Panc1 (cell line): ENCODE measurements around the gene NFAT5. TPM values are rescaled to one million over a fixed set of nuclear protein-coding genes. Genes with fewer than 3 reads are reported as not detected.
A peak's percentile ranks its signal among the peaks of the same experiment; 100 is the strongest.

Source experiments
- ATAC-seq: fragments of 200-7000 bp; cut with Tn5 transposase; 2 replicates; pipeline ENCODE4 v1.9.1; 2020; ENCODE audit warnings: mild to moderate bottlenecking, moderate library complexity
- BruUV-seq: library from RNA; stranded (reverse); fragments of 400-500 nt; replicated peaks from 2 replicates; lab custom pipeline; 2021; lab: Mats Ljungman, UMichigan
- CTCF ChIA-PET: fragments of 300-600 bp; sonication (Branson Sonifier 250); formaldehyde crosslinking; loops from one replicate; lab custom pipeline; 2022; ENCODE audit warnings: antibody characterized with exemption; lab: Charles Lee
- POLR2A ChIA-PET: fragments of 300-600 bp; sonication (Branson Sonifier 250); formaldehyde crosslinking; loops from one replicate; lab custom pipeline; 2022; ENCODE audit warnings: antibody characterized with exemption; lab: Charles Lee
- DNase-seq: peaks from one replicate; pipeline ENCODE4 v3.0.0-alpha.2; 2010; ENCODE audit warnings: low read depth, low spot score
- H3K27ac ChIP-seq: 2 replicates; pipeline ENCODE4 v1.5.1; 2011; ENCODE audit warnings: mild to moderate bottlenecking, low read length, inconsistent platforms
- H3K27me3 ChIP-seq: fragments of 200-500 bp; sonication (Bioruptor generic); 2 replicates; pipeline ENCODE4 v1.6.0; 2014; ENCODE audit warnings: low read length, inconsistent platforms; ENCODE audit not compliant: control insufficient read depth, insufficient read depth
- H3K36me3 ChIP-seq: fragments of 200-500 bp; sonication (Bioruptor generic); 2 replicates; pipeline ENCODE4 v1.5.1; 2014; ENCODE audit warnings: inconsistent platforms, mild to moderate bottlenecking, low read length, moderate library complexity; ENCODE audit not compliant: control insufficient read depth, insufficient read depth
- H3K4me1 ChIP-seq: 2 replicates; pipeline ENCODE4 v1.5.1; 2011; ENCODE audit warnings: inconsistent platforms, mild to moderate bottlenecking, low read length, moderate library complexity; ENCODE audit not compliant: control insufficient read depth, insufficient read depth
- H3K4me3 ChIP-seq, 2 experiments: 2 replicates each; pipeline ENCODE4 v1.5.1; 2011 to 2012; ENCODE audit warnings: low read depth in 2 of 2, low read length in 2 of 2, mild to moderate bottlenecking in 2 of 2, inconsistent platforms in 1 of 2, moderate library complexity in 1 of 2
- H3K9me3 ChIP-seq: fragments of 200-500 bp; sonication (Bioruptor generic); 2 replicates; pipeline ENCODE4 v1.5.1; 2014; ENCODE audit warnings: low read depth, mild to moderate bottlenecking, inconsistent platforms, low read length, moderate library complexity; ENCODE audit not compliant: control insufficient read depth, insufficient read depth
- POLR2AphosphoS5 ChIP-seq: IDR thresholded peaks from 2 replicates; pipeline ENCODE4 v1.6.1; 2012; ENCODE audit warnings: mild to moderate bottlenecking, low read depth, low read length, moderate library complexity
- SIN3A ChIP-seq: IDR thresholded peaks from 2 replicates; pipeline ENCODE4 v1.6.1; 2012; ENCODE audit warnings: low read depth, mild to moderate bottlenecking, low read length, moderate library complexity, borderline replicate concordance; ENCODE audit not compliant: insufficient read depth
- TCF7L2 ChIP-seq: IDR thresholded peaks from 2 replicates; pipeline ENCODE4 v1.6.1; 2011; ENCODE audit warnings: mild to moderate bottlenecking, low read depth, low read length, inconsistent platforms
- in situ Hi-C: cut with HindIII; loops from 2 replicates; pipeline ENCODE4 v1.10.0; 2016; ENCODE audit warnings: low sequenced_read_pairs, low pct_unique_long_range_greater_than_20kb
- intact Hi-C: fragments of 100-400 bp; cut with micrococcal nuclease; formaldehyde crosslinking; loops from one replicate; pipeline ENCODE4 v1.10.0; 2022; ENCODE audit not compliant: unreplicated experiment
- total RNA-seq: library from RNA; stranded (reverse); gene quantifications from one replicate; pipeline ENCODE4 v1.2.1, GENCODE V29; 2021; ENCODE audit not compliant: unreplicated experiment
- TF ChIP-seq, protein P1 (sequence below): fragments of 450-650 bp; IDR thresholded peaks from 2 replicates; pipeline ENCODE4 v1.5.1; 2017; ENCODE audit warnings: mild to moderate bottlenecking
- TF ChIP-seq, protein P2 (sequence below), 2 experiments: IDR thresholded peaks; 2 replicates each; pipeline ENCODE4 v1.6.1; 2011 to 2012; ENCODE audit warnings: low read depth in 2 of 2, control low read depth in 1 of 2, low read length in 1 of 2, mild to moderate bottlenecking in 1 of 2, moderate library complexity in 1 of 2; ENCODE audit not compliant: insufficient read depth in 1 of 2

NFAT5 gene
- total RNA-seq, 1 experiment from 2014 or later, result 57.0 TPM

DNA sequence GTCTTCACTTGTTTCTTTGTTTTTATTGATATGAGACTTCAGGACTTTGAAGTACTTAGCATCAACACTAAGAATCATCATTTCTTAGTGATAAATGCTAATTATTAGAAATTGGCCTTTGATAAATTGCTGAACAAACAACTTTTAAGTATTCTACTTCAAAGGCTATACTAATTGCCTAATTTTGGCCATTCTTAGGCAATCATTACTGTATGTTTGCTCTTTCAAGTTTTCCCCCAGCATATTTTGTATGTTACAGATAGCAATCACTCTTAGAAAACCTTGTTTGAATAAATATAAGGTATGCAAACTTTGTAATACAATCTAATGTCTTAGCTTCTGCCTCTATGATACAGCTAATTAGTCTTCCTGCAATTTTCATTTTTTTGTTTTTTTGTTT is 114.6 kb downstream of the NFAT5 start:
- Histone ChIP-seq H3K4me1 (no peaks in the 10 kb centered on the region), H3K36me3 (peaks cover 18% of the 10 kb centered on the region), H3K27ac (no peak overlapping the region), H3K9me3 (no peaks in the 10 kb centered on the region), H3K4me3 (no peak overlapping the region), H3K27me3 (no peaks in the 10 kb centered on the region)
- ChIA-PET POLR2A (no interaction called here), CTCF (no interaction called here)
- DNase-seq (no peak), ATAC-seq (no peak)
- intact Hi-C loops (no loop called here), in situ Hi-C loops (no loop called here)
- BruUV-seq, result no TSS peak
- no peak for TF ChIP-seq POLR2AphosphoS5

DNA sequence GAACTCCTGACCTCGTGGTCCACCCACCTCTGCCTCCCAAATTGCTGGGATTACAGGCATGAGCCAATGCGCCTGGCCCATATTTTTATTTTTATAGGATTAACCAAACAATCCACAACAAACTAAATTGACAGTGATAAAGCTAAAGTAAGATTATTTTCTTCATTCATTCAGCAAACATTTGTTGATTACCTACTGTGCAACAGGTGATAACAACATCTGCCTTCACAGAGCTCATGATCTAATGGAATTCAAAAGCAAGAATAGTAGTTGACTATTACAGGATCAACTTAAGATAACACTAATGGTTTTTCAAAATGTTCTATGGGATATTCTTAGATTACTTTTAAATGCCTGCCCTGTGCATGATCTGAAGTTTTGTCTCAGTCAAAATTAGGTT is 122.8 kb downstream of the NFAT5 start:
- Histone ChIP-seq H3K27me3 (no peaks in the 10 kb centered on the region), H3K4me1 (no peaks in the 10 kb centered on the region), H3K9me3 (no peaks in the 10 kb centered on the region), H3K4me3 (no peak overlapping the region), H3K27ac (no peak overlapping the region), H3K36me3 (peaks cover 12% of the 10 kb centered on the region)
- DNase-seq (no peak), ATAC-seq (no peak)
- no TSS peak for BruUV-seq
- TF ChIP-seq, protein P1, sequence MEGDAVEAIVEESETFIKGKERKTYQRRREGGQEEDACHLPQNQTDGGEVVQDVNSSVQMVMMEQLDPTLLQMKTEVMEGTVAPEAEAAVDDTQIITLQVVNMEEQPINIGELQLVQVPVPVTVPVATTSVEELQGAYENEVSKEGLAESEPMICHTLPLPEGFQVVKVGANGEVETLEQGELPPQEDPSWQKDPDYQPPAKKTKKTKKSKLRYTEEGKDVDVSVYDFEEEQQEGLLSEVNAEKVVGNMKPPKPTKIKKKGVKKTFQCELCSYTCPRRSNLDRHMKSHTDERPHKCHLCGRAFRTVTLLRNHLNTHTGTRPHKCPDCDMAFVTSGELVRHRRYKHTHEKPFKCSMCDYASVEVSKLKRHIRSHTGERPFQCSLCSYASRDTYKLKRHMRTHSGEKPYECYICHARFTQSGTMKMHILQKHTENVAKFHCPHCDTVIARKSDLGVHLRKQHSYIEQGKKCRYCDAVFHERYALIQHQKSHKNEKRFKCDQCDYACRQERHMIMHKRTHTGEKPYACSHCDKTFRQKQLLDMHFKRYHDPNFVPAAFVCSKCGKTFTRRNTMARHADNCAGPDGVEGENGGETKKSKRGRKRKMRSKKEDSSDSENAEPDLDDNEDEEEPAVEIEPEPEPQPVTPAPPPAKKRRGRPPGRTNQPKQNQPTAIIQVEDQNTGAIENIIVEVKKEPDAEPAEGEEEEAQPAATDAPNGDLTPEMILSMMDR, result no peak
- TF ChIP-seq SIN3A (no peak), TCF7L2 (no peak), POLR2AphosphoS5 (no peak)
- TF ChIP-seq, protein P2, sequence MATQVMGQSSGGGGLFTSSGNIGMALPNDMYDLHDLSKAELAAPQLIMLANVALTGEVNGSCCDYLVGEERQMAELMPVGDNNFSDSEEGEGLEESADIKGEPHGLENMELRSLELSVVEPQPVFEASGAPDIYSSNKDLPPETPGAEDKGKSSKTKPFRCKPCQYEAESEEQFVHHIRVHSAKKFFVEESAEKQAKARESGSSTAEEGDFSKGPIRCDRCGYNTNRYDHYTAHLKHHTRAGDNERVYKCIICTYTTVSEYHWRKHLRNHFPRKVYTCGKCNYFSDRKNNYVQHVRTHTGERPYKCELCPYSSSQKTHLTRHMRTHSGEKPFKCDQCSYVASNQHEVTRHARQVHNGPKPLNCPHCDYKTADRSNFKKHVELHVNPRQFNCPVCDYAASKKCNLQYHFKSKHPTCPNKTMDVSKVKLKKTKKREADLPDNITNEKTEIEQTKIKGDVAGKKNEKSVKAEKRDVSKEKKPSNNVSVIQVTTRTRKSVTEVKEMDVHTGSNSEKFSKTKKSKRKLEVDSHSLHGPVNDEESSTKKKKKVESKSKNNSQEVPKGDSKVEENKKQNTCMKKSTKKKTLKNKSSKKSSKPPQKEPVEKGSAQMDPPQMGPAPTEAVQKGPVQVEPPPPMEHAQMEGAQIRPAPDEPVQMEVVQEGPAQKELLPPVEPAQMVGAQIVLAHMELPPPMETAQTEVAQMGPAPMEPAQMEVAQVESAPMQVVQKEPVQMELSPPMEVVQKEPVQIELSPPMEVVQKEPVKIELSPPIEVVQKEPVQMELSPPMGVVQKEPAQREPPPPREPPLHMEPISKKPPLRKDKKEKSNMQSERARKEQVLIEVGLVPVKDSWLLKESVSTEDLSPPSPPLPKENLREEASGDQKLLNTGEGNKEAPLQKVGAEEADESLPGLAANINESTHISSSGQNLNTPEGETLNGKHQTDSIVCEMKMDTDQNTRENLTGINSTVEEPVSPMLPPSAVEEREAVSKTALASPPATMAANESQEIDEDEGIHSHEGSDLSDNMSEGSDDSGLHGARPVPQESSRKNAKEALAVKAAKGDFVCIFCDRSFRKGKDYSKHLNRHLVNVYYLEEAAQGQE (IDR thresholded peaks at IDR 0.05; ENCODE audit: insufficient read depth in 1 of 2, low read depth in 2 of 2, low read length in 1 of 2), result no peak
- POLR2A ChIA-PET, result no interaction called here
- CTCF ChIA-PET, result no interaction called here
- intact Hi-C loops (no loop called here), in situ Hi-C loops (no loop called here)

DNA sequence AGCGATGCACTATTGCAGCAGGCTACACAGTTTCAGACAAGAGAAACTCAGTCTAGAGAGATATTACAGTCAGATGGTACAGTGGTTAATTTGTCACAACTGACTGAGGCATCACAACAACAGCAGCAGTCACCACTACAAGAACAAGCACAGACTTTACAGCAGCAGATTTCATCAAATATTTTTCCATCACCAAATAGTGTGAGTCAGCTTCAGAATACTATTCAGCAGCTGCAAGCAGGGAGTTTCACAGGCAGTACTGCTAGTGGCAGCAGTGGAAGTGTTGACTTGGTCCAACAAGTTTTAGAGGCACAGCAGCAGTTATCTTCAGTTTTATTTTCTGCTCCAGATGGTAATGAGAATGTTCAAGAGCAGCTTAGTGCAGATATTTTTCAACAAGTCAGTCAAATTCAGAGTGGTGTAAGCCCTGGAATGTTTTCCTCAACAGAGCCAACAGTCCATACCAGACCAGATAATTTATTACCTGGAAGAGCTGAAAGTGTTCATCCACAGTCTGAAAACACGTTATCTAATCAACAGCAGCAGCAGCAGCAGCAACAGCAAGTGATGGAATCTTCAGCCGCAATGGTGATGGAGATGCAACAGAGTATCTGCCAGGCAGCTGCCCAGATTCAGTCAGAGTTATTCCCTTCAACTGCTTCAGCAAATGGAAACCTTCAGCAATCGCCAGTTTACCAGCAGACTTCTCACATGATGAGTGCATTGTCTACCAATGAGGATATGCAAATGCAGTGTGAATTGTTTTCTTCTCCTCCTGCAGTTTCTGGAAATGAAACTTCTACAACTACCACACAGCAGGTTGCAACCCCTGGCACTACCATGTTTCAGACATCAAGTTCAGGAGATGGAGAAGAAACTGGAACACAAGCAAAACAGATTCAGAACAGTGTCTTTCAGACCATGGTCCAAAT is 126.5 kb downstream of the NFAT5 start:
- ChIA-PET POLR2A (no interaction called here), CTCF (no interaction called here)
- in situ Hi-C loops, result no loop called here
- Histone ChIP-seq H3K27me3 (no peaks in the 10 kb centered on the region), H3K9me3 (no peaks in the 10 kb centered on the region), H3K36me3 (peaks cover 36% of the 10 kb centered on the region), H3K27ac (0 out of 2 replicates have a peak overlapping the region, but pooled peaks have one; percentile 9), H3K4me1 (0 out of 2 replicates have a peak, but pooled peaks cover 3% of the 10 kb centered on the region), H3K4me3 (no peak overlapping the region)
- intact Hi-C loops, result no loop called here
- TF ChIP-seq, protein P1, result no peak
- TF ChIP-seq TCF7L2, result no peak
- no peak for TF ChIP-seq SIN3A
- TF ChIP-seq, protein P2 (IDR thresholded peaks at IDR 0.05; ENCODE audit: insufficient read depth in 1 of 2, low read depth in 2 of 2, low read length in 1 of 2), result no peak
- no peak for TF ChIP-seq POLR2AphosphoS5
- no TSS peak for BruUV-seq
- DNase-seq (no peak), ATAC-seq (no peak)
